Activated naive CD8-positive, alpha-beta T cell treated with anti-CD3 and anti-CD28 coated beads for 36 hours (primary cell): Measurements from ENCODE around the gene MRTO4. TPM values are rescaled to one million over a fixed set of nuclear protein-coding genes. Genes with fewer than 3 reads are reported as not detected.
A peak's percentile ranks its signal among the peaks of the same experiment; 100 is the strongest.
"Not testable (repeated sequence)": the region's sequence is repeated elsewhere in the genome, so short reads cannot be mapped to it uniquely, and the experiment has no call there.

Source experiments
- DNase-seq: peaks from one replicate; pipeline ENCODE4 v3.0.0; 2021
- H3K27ac Mint-ChIP-seq: one replicate; pipeline ENCODE4 v1.8.0; 2022; ENCODE audit warnings: mild to moderate bottlenecking, moderate library complexity, mixed read lengths
- H3K27me3 Mint-ChIP-seq: one replicate; pipeline ENCODE4 v1.8.0; 2022; ENCODE audit warnings: mild to moderate bottlenecking, mixed read lengths
- H3K36me3 Mint-ChIP-seq: one replicate; pipeline ENCODE4 v1.8.0; 2021; ENCODE audit warnings: mild to moderate bottlenecking, mixed read lengths
- H3K4me1 Mint-ChIP-seq: one replicate; pipeline ENCODE4 v1.8.0; 2021; ENCODE audit warnings: mixed read lengths
- H3K4me3 Mint-ChIP-seq: one replicate; pipeline ENCODE4 v1.8.0; 2022; ENCODE audit warnings: mild to moderate bottlenecking, moderate library complexity, mixed read lengths
- H3K9me3 Mint-ChIP-seq: one replicate; pipeline ENCODE4 v1.8.0; 2022; ENCODE audit warnings: mixed read lengths
- total RNA-seq, 2 experiments: library from RNA; stranded (reverse); gene quantifications; one replicate each; pipeline ENCODE4 v1.2.3, GENCODE V29; 2021

The MRTO4 gene
- total RNA-seq, 2 experiments from 2014 or later: 137 to 149 TPM

DNA sequence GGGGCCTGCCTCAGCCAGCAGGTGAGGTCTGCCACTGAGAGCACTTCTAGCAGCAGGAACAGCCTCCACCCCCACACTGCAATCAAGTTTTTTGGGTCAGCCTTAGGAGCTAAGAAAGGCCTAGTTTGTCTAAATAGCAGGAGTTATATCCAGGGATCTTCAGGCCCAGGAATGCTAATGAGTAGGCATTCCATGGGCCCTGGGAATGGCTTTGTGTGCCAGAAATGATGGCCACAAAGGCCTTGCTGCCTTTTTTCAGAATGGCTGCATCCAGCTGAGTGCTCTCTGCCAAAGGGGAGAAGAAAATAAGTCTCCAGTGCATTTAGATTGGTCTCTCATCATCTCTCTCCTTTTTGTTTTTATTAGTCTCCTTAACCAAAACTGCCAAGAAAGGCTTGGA is 2.8 kb downstream of the MRTO4 start:
- no peaks in the 10 kb centered on the region for H3K9me3 Mint-ChIP-seq
- H3K4me3 Mint-ChIP-seq: no peak overlapping the region
- H3K27ac Mint-ChIP-seq: peak overlapping the region; percentile 29
- no peak for DNase-seq
- H3K27me3 Mint-ChIP-seq: no peaks in the 10 kb centered on the region
- peaks cover 41% of the 10 kb centered on the region for H3K4me1 Mint-ChIP-seq
- H3K36me3 Mint-ChIP-seq: peaks cover 38% of the 10 kb centered on the region

- Mint-ChIP-seq H3K36me3 (peaks cover 41% of the 10 kb centered on the region), H3K27ac (no peak overlapping the region), H3K9me3 (no peaks in the 10 kb centered on the region), H3K4me3 (no peak overlapping the region), H3K27me3 (no peaks in the 10 kb centered on the region), H3K4me1 (peaks cover 39% of the 10 kb centered on the region)
- DNase-seq: no peak
Observed at GRCh38 chr1:19255288-19255687, 3.7 kb downstream of the MRTO4 start.

DNA sequence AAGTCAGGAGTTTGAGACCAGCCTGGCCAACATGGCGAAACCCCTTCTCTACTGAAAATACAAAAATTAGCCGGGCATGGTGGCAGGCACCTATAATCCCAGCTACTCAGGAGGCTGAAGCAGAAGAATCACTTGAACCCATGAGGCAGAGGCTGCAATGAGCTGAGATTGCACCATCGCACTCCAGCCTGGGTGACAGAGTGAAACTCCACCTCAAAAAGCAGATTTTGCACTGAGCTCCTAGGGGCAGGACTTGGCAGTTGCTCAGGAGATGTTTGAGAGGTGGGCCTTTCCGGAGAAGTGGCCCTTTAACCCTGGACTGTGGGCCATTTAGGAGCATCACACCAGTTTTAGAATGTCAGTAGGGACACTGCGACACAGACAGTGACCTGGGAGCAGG is 4.7 kb downstream of the MRTO4 start:
- H3K9me3 Mint-ChIP-seq, H3K4me3 Mint-ChIP-seq, DNase-seq, H3K27me3 Mint-ChIP-seq: not testable (repeated sequence)
- H3K27ac Mint-ChIP-seq: peak overlapping the region; percentile 74
- peaks cover 35% of the 10 kb centered on the region for H3K4me1 Mint-ChIP-seq
- peaks cover 37% of the 10 kb centered on the region for H3K36me3 Mint-ChIP-seq

DNA sequence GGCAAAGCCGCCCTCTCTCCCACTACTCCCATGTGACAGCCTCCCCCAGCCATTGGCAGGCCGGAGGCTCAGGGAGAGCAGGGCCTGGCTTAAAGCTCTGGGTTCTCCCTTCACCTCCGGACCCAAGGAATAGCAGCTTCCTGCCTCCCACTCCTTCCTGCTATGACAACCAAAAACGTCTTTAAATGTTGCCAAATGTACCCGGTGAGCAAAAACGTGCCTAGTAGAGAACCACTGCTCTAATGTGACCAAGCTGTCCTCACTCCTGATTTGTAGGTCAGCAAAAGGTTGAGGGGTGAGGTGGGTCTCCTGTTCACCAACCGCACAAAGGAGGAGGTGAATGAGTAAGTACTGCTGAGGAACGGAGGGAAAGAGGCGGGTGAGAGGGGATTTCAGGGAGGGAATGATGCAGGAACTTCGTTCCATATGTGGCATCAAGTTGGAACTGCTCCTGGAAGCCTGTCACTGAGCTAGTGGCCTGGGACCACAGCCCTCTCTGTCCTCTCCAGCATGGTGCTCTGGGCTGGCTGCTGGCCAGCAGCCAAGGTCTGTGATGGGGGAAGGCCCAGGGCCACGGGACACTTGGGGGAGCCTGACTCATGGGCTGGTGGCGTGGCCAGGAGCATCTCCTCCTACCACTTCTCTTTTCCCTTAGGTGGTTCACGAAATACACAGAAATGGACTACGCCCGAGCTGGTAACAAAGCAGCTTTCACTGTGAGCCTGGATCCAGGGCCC is 5.7 kb downstream of the MRTO4 start:
- no peaks in the 10 kb centered on the region for H3K9me3 Mint-ChIP-seq
- H3K4me1 Mint-ChIP-seq: peaks cover 35% of the 10 kb centered on the region
- no peaks in the 10 kb centered on the region for H3K27me3 Mint-ChIP-seq
- peak overlapping the region; percentile 74 for H3K27ac Mint-ChIP-seq
- peaks cover 34% of the 10 kb centered on the region for H3K36me3 Mint-ChIP-seq
- no peak for DNase-seq
- H3K4me3 Mint-ChIP-seq: no peak overlapping the region

GRCh38 chr1:19258353-19258752 is 6.7 kb downstream of the MRTO4 start:
- peaks cover 25% of the 10 kb centered on the region for H3K36me3 Mint-ChIP-seq
- DNase-seq: no peak
- H3K27me3 Mint-ChIP-seq: no peaks in the 10 kb centered on the region
- no peak overlapping the region for H3K4me3 Mint-ChIP-seq
- no peaks in the 10 kb centered on the region for H3K9me3 Mint-ChIP-seq
- no peak overlapping the region for H3K27ac Mint-ChIP-seq
- H3K4me1 Mint-ChIP-seq: peaks cover 28% of the 10 kb centered on the region

DNA sequence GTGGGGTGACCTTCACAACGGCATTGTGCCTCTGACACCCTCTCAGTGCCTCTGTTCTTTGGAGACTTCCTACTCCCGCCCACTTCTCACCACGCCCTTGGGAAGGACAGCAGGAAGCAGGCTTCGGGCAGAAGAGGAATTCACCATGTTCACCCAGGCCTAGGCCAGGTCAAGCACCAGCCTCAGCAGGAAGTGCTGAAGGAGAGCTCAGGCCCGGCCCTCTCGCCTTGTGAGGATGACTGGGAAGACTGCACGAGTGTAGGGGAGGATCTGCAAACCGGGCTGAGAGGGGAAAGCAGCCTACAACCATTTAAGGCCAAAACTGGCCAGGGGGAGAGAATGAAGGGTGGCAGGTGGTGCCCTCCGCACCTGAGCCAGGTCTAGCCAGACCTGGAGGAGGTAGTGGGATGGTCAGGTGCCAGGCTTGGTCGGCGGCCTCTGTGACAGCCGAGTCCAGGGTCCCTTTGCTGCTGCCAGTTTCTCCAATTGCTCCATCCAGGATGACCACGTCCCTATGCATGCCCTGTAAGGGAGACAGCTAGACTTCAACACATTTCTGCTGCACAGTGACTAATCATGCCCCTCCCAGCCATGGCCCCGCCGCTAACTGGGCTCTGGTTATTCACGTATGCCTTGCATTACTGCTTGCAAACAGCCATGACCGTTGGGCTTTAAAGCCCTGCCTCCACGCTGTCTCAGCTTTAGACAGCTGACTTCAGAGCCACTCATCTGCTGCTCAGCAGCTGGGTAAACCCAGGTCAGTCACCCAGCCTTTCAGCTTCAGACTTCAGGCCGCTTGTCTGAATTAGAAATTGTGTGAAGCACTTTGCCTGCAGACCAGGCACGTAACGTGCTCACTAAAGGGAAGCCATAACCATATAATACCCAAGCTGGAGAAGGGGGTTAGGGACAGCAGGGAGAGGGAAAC is 8.9 kb downstream of the MRTO4 start:
- Mint-ChIP-seq H3K9me3 (no peaks in the 10 kb centered on the region), H3K36me3 (peaks cover 17% of the 10 kb centered on the region), H3K27me3 (no peaks in the 10 kb centered on the region), H3K4me1 (peaks cover 14% of the 10 kb centered on the region), H3K4me3 (no peak overlapping the region), H3K27ac (peak overlapping the region; percentile 62)
- no peak for DNase-seq

DNA sequence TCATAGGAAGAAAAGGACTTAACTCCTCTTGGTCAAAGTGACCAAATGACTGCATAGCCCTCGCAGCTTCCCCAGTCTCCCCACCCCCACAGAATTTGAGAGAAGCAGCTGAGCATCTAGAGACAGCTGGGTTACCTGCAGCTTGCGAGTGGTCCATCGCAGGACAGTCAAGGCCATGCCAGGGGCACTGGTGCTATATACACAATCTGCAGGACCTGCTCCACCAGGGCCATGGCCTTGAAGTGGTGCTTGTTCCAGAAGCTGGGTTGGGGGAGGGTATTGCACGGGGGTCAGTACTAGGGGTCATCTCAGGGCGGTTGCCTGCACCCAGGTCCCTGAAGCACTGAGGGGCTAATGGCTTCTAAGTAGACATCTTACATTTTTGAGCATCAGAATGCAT is 10.4 kb downstream of the MRTO4 start:
- Mint-ChIP-seq H3K9me3 (no peaks in the 10 kb centered on the region), H3K27ac (no peak overlapping the region), H3K27me3 (no peaks in the 10 kb centered on the region)

DNA sequence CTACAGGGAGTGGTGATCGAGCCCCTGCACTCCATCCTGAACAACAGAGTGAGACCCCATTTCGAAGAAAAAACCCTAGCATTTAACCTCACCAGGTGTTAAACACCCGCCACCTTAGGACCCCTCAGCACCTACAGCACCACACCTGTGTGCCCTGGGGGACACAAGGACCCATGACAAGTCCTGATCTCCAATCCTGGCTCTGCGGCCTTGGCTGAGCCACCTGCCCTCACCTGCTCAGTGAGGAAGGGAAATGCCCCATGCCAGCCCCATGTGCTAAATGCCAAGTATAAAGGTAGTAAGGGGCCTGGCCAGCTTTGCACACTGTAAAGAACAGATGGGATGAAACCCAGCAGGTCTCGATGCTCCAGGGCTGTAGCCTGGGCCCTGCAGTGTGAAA is 11.1 kb downstream of the MRTO4 start:
- Mint-ChIP-seq H3K4me3 (no peak overlapping the region), H3K36me3 (peaks cover 8% of the 10 kb centered on the region), H3K9me3 (no peaks in the 10 kb centered on the region), H3K27me3 (no peaks in the 10 kb centered on the region), H3K27ac (no peak overlapping the region), H3K4me1 (no peaks in the 10 kb centered on the region)
- DNase-seq: no peak

More for the DNA sequence above, 10.4 kb downstream of the MRTO4 start:
- no peak for DNase-seq
- Mint-ChIP-seq H3K4me3 (no peak overlapping the region), H3K36me3 (peaks cover 13% of the 10 kb centered on the region), H3K4me1 (peaks cover 3% of the 10 kb centered on the region)

GRCh38 chr1:19268445-19268844 is 16.8 kb downstream of the MRTO4 start:
- no peak for DNase-seq
- no peaks in the 10 kb centered on the region for H3K9me3 Mint-ChIP-seq
- peaks cover 5% of the 10 kb centered on the region for H3K36me3 Mint-ChIP-seq
- peaks cover 15% of the 10 kb centered on the region for H3K27me3 Mint-ChIP-seq
- no peaks in the 10 kb centered on the region for H3K4me1 Mint-ChIP-seq
- H3K4me3 Mint-ChIP-seq: no peak overlapping the region
- no peak overlapping the region for H3K27ac Mint-ChIP-seq

DNA sequence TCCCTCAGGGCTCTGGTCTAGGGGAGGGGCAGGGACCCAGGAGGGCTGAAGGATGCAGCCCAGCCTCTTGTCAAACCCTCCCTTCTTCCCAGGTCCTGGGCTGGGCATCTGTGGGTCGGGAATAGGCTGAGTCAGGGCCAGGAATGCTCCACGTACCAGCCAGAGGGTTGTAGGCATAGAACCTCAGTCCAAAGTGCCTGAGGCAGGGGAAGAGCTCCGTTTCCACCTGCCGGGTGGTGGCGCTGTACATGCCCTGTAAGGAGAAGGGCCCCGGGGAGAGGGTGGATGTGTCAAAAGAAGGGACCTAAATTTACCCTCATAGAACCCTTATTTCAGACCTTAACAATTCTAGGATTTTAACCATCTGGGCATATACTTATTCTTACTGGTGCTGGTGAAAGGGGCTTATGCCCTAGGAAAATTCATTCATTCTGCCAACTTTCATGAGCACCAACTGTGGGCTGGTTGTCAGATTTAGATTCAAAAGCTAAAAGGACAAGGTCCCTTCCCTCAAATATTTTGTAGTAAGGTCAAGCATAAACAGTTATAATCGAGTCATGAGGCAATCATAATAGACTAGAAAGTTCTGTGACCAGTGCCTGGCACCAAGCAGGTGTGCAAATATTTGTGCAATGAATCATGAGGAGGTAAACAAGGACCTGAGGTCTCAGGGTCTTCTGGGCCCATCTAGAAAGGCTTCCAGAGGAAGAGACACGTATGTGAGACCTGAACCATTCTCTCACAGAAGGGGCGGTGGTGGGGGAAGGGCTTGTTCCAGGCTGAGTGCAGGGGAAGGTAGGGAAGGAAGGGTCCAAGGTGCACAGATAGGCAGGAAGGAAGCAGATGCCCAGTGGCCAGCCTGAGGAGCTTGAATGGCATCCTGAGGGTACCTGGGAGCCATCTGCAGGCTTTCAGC is 18.1 kb downstream of the MRTO4 start:
- H3K27me3 Mint-ChIP-seq: peaks cover 22% of the 10 kb centered on the region
- not testable (repeated sequence) for H3K4me3 Mint-ChIP-seq, H3K27ac Mint-ChIP-seq, H3K9me3 Mint-ChIP-seq, DNase-seq, H3K4me1 Mint-ChIP-seq
- peaks cover 10% of the 10 kb centered on the region for H3K36me3 Mint-ChIP-seq

DNA sequence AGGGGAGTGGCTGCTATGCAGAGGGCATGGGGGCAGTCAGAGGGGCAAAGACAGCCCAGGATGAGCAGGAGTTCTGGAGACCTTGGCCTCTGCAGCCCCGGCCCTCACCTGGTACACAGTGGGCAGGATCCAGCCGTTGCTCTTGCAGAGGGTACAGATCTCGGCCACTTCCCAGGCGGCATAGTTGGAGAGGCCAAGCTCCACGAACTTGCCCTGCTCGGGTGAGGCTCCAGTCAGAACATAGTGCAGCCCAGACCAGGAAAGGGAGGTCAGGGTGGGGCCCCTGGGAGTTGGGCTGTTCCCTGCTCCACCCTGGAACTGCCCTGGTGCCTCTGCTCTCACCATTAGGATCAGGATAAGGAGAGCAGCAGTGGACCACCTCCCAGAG is 18.7 kb downstream of the MRTO4 start:
- H3K36me3 Mint-ChIP-seq: peaks cover 10% of the 10 kb centered on the region
- H3K9me3 Mint-ChIP-seq: not testable (repeated sequence)

DNA sequence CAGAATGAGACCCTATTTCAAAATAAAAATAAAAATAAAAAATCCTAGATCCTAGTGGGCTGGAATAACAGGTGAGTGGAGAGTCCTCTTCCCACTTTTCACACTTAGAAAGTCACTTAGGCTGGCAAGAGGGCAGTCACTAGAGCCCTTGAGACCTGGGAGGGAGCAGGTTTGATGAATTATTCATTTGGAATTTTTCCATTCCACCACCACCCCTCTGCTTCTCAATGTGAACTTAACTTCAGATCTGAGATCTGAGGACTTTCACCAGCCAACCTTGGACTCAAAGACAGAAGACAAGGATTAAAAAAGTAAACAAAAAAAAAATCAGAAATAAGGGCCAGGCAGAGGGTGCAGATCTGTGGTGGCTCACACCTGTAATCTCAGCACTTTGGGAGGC is 20.5 kb downstream of the MRTO4 start:
- Mint-ChIP-seq H3K27me3 (peaks cover 22% of the 10 kb centered on the region), H3K36me3 (peaks cover 13% of the 10 kb centered on the region), H3K4me3 (no peak overlapping the region), H3K27ac (no peak overlapping the region), H3K9me3 (peaks cover 1% of the 10 kb centered on the region), H3K4me1 (no peaks in the 10 kb centered on the region)
- no peak for DNase-seq

More for the DNA sequence above, 18.7 kb downstream of the MRTO4 start:
- DNase-seq, H3K4me3 Mint-ChIP-seq, H3K27ac Mint-ChIP-seq, H3K4me1 Mint-ChIP-seq: not testable (repeated sequence)
- peaks cover 22% of the 10 kb centered on the region for H3K27me3 Mint-ChIP-seq

DNA sequence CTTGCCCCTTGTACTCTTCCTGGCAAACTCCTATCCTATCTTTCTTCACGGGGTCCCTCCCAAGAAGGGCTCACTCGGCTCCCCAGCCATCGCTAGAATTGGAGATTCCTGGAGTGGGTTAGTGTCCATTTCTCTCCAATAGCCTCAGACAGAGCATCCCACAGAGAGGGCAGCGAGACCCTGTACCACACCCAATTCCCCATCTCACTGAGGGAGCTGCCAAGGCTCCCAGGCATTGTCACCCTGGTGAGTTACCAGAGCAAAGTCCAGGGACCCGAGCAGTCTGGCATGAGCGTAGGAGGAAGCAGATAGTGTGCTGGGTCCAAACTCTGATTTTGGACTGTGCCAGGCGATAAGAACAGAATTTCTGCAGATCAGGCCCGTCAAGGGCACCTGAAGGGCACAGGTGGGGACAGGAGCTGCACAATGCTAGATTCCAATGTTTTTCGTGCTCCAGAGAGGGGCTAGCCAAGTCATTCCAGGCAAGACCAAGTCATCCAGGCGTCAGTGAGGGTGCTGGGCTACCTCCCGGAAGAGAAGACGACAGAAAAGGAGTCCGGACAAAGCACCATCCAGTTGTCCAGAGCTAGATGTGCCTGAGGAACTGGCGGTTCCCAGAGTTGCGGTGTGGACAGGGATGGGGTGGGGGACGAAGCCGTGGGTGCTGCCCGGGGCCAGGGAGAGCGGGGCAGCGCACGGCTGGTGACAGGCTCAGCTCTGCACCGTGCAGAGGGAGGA is 21.7 kb downstream of the MRTO4 start:
- H3K36me3 Mint-ChIP-seq: peaks cover 13% of the 10 kb centered on the region
- no peak for DNase-seq
- peaks cover 2% of the 10 kb centered on the region for H3K9me3 Mint-ChIP-seq
- H3K4me3 Mint-ChIP-seq: no peak overlapping the region
- peaks cover 22% of the 10 kb centered on the region for H3K27me3 Mint-ChIP-seq
- no peaks in the 10 kb centered on the region for H3K4me1 Mint-ChIP-seq
- no peak overlapping the region for H3K27ac Mint-ChIP-seq

DNA sequence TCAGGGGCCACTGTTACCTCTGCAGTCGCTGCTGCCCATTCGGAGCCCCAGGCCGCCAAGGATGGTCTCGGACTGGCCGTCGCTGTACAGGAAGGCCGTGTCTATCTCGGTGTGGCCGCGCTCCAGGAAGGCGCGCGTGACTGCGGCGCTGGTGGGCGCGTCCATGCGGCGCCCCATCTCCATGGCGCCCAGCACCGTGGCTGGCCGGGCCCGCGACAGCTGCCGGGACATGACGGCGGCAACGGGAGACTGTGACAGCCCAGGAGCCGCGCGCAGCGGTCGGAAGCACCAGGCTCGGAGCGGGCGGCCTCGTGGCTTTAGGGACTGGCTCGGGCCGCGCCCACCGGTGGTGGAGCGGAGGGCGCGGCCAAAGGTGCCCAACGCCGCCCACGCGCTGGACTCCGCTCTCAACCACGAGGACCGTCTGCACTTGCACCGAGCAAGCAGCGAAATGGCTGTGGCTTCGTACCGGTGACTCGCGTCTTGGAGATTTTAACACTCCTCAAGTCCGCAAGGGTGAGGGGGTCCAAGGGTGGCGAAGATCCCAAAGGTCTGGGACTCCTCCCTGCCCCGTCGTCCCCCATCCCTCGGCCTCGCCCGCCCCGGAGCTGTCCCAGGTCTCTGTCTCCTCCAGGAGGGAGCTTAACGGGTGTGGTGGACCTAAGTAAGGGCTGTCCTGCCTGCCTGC is 22.4 kb downstream of the MRTO4 start:
- DNase-seq, H3K9me3 Mint-ChIP-seq, H3K4me3 Mint-ChIP-seq, H3K27ac Mint-ChIP-seq, H3K4me1 Mint-ChIP-seq: not testable (repeated sequence)
- peaks cover 13% of the 10 kb centered on the region for H3K36me3 Mint-ChIP-seq
- peaks cover 22% of the 10 kb centered on the region for H3K27me3 Mint-ChIP-seq
